Bronchial epithelial cell (primary cell): ENCODE measurements around the gene OR4B1. TPM values are rescaled to one million over a fixed set of nuclear protein-coding genes. Genes with fewer than 3 reads are reported as not detected.

Experiments
- DNase-seq: peaks from one replicate; pipeline ENCODE4 v3.0.0-alpha.2; 2010; ENCODE audit warnings: low read depth
- FAIRE-seq: peaks from 2 replicates; lab custom pipeline; 2011; peaks lifted over from hg19 to GRCh38; lab: Jason Lieb, UNC
- H3K27me3 ChIP-seq: 2 replicates; pipeline ENCODE4 v1.5.1; 2011; ENCODE audit warnings: low read length; ENCODE audit not compliant: control insufficient read depth, insufficient read depth
- H3K36me3 ChIP-seq: 2 replicates; pipeline ENCODE4 v1.5.1; 2011; ENCODE audit warnings: low read length; ENCODE audit not compliant: control insufficient read depth, insufficient read depth
- H3K4me3 ChIP-seq: 2 replicates; pipeline ENCODE4 v1.5.1; 2011; ENCODE audit warnings: mild to moderate bottlenecking, low read depth, low read length, control low read depth
- CTCF ChIP-seq: IDR thresholded peaks from 2 replicates; pipeline ENCODE4 v1.5.1; 2011; ENCODE audit warnings: mild to moderate bottlenecking, moderate library complexity, low read length, control low read depth, inconsistent platforms; ENCODE audit not compliant: insufficient read depth, severe bottlenecking
- total RNA-seq: library from RNA; depleted of rRNA; stranded (reverse); fragments of >200 nt; gene quantifications from 2 replicates; pipeline ENCODE4 v1.2.1, GENCODE V29; 2014

Gene OR4B1
- total RNA-seq, 1 donor from 2014 or later: not detected

DNA sequence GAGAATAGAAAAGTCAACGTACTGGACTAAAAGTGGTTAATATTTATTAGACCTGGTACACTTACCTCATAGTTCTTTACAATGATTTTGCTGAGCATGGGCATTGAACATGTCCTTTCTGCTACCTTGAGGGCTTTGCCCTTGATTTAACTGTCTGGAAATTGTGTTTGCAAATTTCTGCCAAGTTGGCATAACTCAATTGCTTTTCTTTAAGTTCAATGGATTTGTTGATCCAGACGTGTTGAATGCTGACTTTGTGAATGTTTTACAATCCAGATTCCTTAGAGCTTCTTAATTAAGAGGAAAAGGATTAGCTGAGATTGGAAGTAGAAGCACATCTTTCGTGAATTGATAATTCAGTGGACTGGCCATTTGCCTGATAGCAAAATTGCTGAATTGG lies 21.1 kb downstream of the OR4B1 start:
- Histone ChIP-seq H3K36me3 (no peaks in the 10 kb centered on the region), H3K4me3 (no peak overlapping the region), H3K27me3 (no peaks in the 10 kb centered on the region)
- TF ChIP-seq CTCF: no peak
- no peak for FAIRE-seq
- DNase-seq: no peak

DNA sequence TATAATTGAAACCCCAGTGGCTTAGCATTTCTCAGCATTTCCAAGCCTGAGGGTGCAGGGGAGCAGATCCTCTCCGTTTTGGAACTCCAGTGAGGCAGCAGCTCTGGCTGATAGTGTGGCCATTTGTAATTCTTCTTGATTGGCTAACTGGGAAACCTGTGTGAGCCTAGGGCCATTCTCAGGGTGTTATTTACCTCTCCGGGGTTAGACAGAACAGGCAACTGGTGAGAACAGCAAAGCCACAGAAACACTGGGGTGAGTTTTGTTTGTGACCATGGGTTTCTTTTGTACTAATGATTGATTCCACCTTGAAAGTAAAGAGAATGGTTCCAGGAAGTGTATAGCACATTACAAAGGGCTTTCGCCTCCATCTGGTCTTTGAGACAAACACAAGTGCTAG lies 25.9 kb downstream of the OR4B1 start:
- no peaks in the 10 kb centered on the region for H3K27me3 ChIP-seq
- H3K36me3 ChIP-seq: no peaks in the 10 kb centered on the region
- H3K4me3 ChIP-seq: no peak overlapping the region
- DNase-seq (no peak), FAIRE-seq (no peak)
- TF ChIP-seq CTCF: no peak

GRCh38 chr11:48244804-48245203 lies 28.2 kb downstream of the OR4B1 start, which contains the start of gene OR4X2:
OR4X2 (plus strand) TSS chr11:48245104; CDS start chr11:48245104, 0 bp downstream.
- Histone ChIP-seq H3K27me3 (no peaks in the 10 kb centered on the region), H3K4me3 (no peak within 1 kb of the TSS), H3K36me3 (no peaks in the 10 kb centered on the region)
- no peak for TF ChIP-seq CTCF
- FAIRE-seq (no peak), DNase-seq (no peak)

GRCh38 chr11:48248902-48249301 lies 32.3 kb downstream of the OR4B1 start:
- Histone ChIP-seq H3K36me3 (no peaks in the 10 kb centered on the region), H3K27me3 (no peaks in the 10 kb centered on the region), H3K4me3 (no peak overlapping the region)
- FAIRE-seq (no peak), DNase-seq (no peak)
- no peak for TF ChIP-seq CTCF

- no peaks in the 10 kb centered on the region for H3K36me3 ChIP-seq
- FAIRE-seq (no peak), DNase-seq (no peak)
- TF ChIP-seq CTCF: no peak
- H3K27me3 ChIP-seq: no peaks in the 10 kb centered on the region
- no peak overlapping the region for H3K4me3 ChIP-seq
These were observed 45.0 kb downstream of the OR4B1 start for GRCh38 chr11:48261600-48261999.

DNA sequence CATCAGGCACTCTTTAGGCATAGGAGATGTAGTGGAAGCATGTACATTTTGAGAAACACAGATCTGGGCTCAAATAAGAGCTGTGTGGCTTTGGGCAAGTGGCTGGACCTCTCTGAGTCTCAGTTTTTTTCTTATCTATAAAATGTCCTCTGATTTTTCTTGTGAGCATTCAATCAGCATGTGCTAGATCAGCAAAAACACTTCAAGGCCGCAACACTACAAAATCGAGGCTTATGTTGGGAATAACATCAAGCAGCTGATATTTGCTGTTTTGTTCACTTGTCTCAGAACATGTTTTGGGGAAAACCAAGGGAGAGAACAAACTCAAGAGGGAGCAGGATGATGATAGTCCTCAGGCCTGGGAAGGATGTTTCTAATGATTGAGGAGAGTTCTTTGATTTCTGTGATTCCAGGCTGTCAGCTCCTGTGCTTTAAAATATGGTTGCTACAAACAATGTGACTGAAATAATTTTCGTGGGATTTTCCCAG lies 46.9 kb downstream of the OR4B1 start, which contains the start of gene OR4X1:
Gene OR4X1, plus strand, starts transcription at position 439 of the 489 bp plus-strand sequence. Its CDS starts 0 bp downstream, at position 439.
- Histone ChIP-seq H3K4me3 (no peak within 1 kb of the TSS), H3K27me3 (no peaks in the 10 kb centered on the region), H3K36me3 (no peaks in the 10 kb centered on the region)
- no peak for TF ChIP-seq CTCF
- no peak for FAIRE-seq
- DNase-seq: no peak
